Endodermal cell (in vitro differentiated cells): ENCODE measurements around the gene CRIP2. TPM values are rescaled to one million over a fixed set of nuclear protein-coding genes. Genes with fewer than 3 reads are reported as not detected.

Experiments
- DNase-seq: peaks from one replicate; pipeline ENCODE4 v3.0.0-alpha.2; 2017
- H3K27ac ChIP-seq: 2 replicates; pipeline ENCODE4 v1.5.1; 2013; ENCODE audit warnings: mild to moderate bottlenecking, low read depth, low read length, moderate library complexity
- H3K27me3 ChIP-seq: 2 replicates; pipeline ENCODE4 v1.6.1; 2013; ENCODE audit warnings: mild to moderate bottlenecking, low read length, moderate library complexity; ENCODE audit not compliant: insufficient read depth, control insufficient read depth, poor library complexity, severe bottlenecking
- H3K36me3 ChIP-seq: 2 replicates; pipeline ENCODE4 v1.7.0; 2013; ENCODE audit warnings: mild to moderate bottlenecking, low read length, moderate library complexity; ENCODE audit not compliant: control insufficient read depth, insufficient read depth
- H3K4me1 ChIP-seq: one replicate; pipeline ENCODE4 v1.7.0; 2013; ENCODE audit warnings: low read length; ENCODE audit not compliant: control insufficient read depth, insufficient read depth
- H3K4me3 ChIP-seq: 2 replicates; pipeline ENCODE4 v1.5.1; 2013; ENCODE audit warnings: mild to moderate bottlenecking, low read length, moderate library complexity
- H3K9ac ChIP-seq: 2 replicates; pipeline ENCODE4 v1.6.1; 2013; ENCODE audit warnings: mild to moderate bottlenecking, low read length, moderate library complexity; ENCODE audit not compliant: poor library complexity, severe bottlenecking; ENCODE audit errors: extremely low read depth
- H3K9me3 ChIP-seq: 2 replicates; pipeline ENCODE4 v1.6.1; 2013; ENCODE audit warnings: mild to moderate bottlenecking, low read length, moderate library complexity; ENCODE audit not compliant: control insufficient read depth
- H3K27ac Mint-ChIP-seq: 2 replicates; pipeline ENCODE4 v1.8.0; 2020; ENCODE audit warnings: mixed read lengths
- H3K27me3 Mint-ChIP-seq: 2 replicates; pipeline ENCODE4 v1.8.0; 2021; ENCODE audit warnings: mild to moderate bottlenecking, mixed read lengths; ENCODE audit not compliant: insufficient read depth
- H3K36me3 Mint-ChIP-seq: 2 replicates; pipeline ENCODE4 v1.8.0; 2020; ENCODE audit warnings: low read depth, mixed read lengths
- H3K4me1 Mint-ChIP-seq: 2 replicates; pipeline ENCODE4 v1.8.0; 2020; ENCODE audit warnings: mixed read lengths
- H3K4me3 Mint-ChIP-seq: 2 replicates; pipeline ENCODE4 v1.8.0; 2020; ENCODE audit warnings: mild to moderate bottlenecking, moderate library complexity, mixed read lengths
- H3K9me3 Mint-ChIP-seq: 2 replicates; pipeline ENCODE4 v1.8.0; 2020; ENCODE audit warnings: mild to moderate bottlenecking, mixed read lengths
- CTCF ChIP-seq: fragments of 200-600 bp; sonication (generic); conservative IDR thresholded peaks from 2 replicates; pipeline ENCODE4 v1.5.0; 2021; ENCODE audit warnings: antibody characterized with exemption, mild to moderate bottlenecking
- WGBS, 2 experiments: methylation state at CpG; one replicate each; pipeline versions ENCODE4 v1.1.5 to v1.1.7; 2013; ENCODE audit warnings: missing lambda C conversion rate in 2 of 2, mixed read lengths in 1 of 2; ENCODE audit not compliant: insufficient coverage in 1 of 2, insufficient read length in 1 of 2; 5-methylcytosine and 5-hydroxymethylcytosine counted together
- total RNA-seq, 2 donors: library from RNA; stranded (reverse); fragmentation: NEBNext Ultra II Directional in 1 of 2; extraction: Animal tissue kit (Norgen Biotek cat#: 25700) in 1 of 2; gene quantifications; 2 replicates in 1 of 2; 3 replicates in 1 of 2; pipeline ENCODE4 v1.2.1, GENCODE V29; 2021

Gene CRIP2
- total RNA-seq, 2 donors from 2014 or later = 3.9 to 5.3 TPM

GRCh38 chr14:105525861-105526775 lies 51.5 kb downstream of the CRIP2 start, which contains the start of gene TMEM121:
TSS of gene TMEM121 (plus strand) at chr14:105526583. CDS start at chr14:105528835, 2,252 bp downstream.
- H3K36me3 Mint-ChIP-seq = no peaks in the 10 kb centered on the region
- Histone ChIP-seq H3K36me3 (no peaks in the 10 kb centered on the region), H3K27me3 (peaks cover 50% of the 10 kb centered on the region), H3K9me3 (no peaks in the 10 kb centered on the region), H3K9ac (no peak within 1 kb of the TSS), H3K4me1 (no peaks in the 10 kb centered on the region), H3K27ac (no peak within 1 kb of the TSS), H3K4me3 (no peak within 1 kb of the TSS)
- H3K4me3 Mint-ChIP-seq = peak within 1 kb of the TSS; percentile 42
- H3K27me3 Mint-ChIP-seq = peaks cover 57% of the 10 kb centered on the region
- no peak for TF ChIP-seq CTCF
- H3K27ac Mint-ChIP-seq = no peak within 1 kb of the TSS
- no peaks in the 10 kb centered on the region for H3K4me1 Mint-ChIP-seq
- WGBS, 2 experiments = 6 to 16% methylated on average over 27 to 83 of the region's 88 CpGs
- DNase-seq = peak; percentile 76
- no peaks in the 10 kb centered on the region for H3K9me3 Mint-ChIP-seq

GRCh38 chr14:105526776-105527380 lies 52.3 kb downstream of the CRIP2 start:
- no peak for DNase-seq
- Mint-ChIP-seq H3K9me3 (no peaks in the 10 kb centered on the region), H3K4me3 (peak overlapping the region; percentile 33), H3K36me3 (no peaks in the 10 kb centered on the region), H3K4me1 (no peaks in the 10 kb centered on the region), H3K27me3 (peaks cover 54% of the 10 kb centered on the region), H3K27ac (no peak overlapping the region)
- Histone ChIP-seq H3K27me3 (peaks cover 50% of the 10 kb centered on the region), H3K4me1 (no peaks in the 10 kb centered on the region), H3K4me3 (no peak overlapping the region), H3K27ac (no peak overlapping the region), H3K9me3 (no peaks in the 10 kb centered on the region), H3K36me3 (no peaks in the 10 kb centered on the region), H3K9ac (no peak overlapping the region)
- TF ChIP-seq CTCF = no peak
- WGBS, 2 experiments = 17 to 34% methylated on average over 7 to 48 of the region's 48 CpGs

GRCh38 chr14:105527381-105527825 lies 52.8 kb downstream of the CRIP2 start:
- no peak overlapping the region for H3K4me3 ChIP-seq
- no peak overlapping the region for H3K27ac ChIP-seq
- H3K27me3 ChIP-seq = peaks cover 50% of the 10 kb centered on the region
- H3K4me1 ChIP-seq = no peaks in the 10 kb centered on the region
- TF ChIP-seq CTCF = no peak
- H3K9ac ChIP-seq = no peak overlapping the region
- no peak overlapping the region for H3K27ac Mint-ChIP-seq
- no peaks in the 10 kb centered on the region for H3K9me3 ChIP-seq
- no peak for DNase-seq
- H3K4me1 Mint-ChIP-seq = no peaks in the 10 kb centered on the region
- H3K9me3 Mint-ChIP-seq = peaks cover 4% of the 10 kb centered on the region
- H3K27me3 Mint-ChIP-seq = peaks cover 52% of the 10 kb centered on the region
- H3K36me3 Mint-ChIP-seq = no peaks in the 10 kb centered on the region
- H3K36me3 ChIP-seq = no peaks in the 10 kb centered on the region
- 79 to 94% methylated on average over 14 to 23 of the region's 23 CpGs for WGBS, 2 experiments
- H3K4me3 Mint-ChIP-seq = peak overlapping the region; percentile 33
